Lower leg skin (tissue), 3 donors: Measurements from ENCODE around the gene ZNF385B.
"Not testable (repeated sequence)": the region's sequence is repeated elsewhere in the genome, so short reads cannot be mapped to it uniquely, and the experiment has no call there.

ENCODE experiments used
- POLR2A ChIP-seq, 2 donors: fragments of 450-650 bp; IDR thresholded peaks; one replicate each; pipeline ENCODE4 v1.6.1; 2016 to 2017; ENCODE audit warnings: antibody characterized with exemption in 2 of 2, mild to moderate bottlenecking in 1 of 2, moderate library complexity in 1 of 2
- TF ChIP-seq, protein P1 (sequence below), 3 donors: fragments of 450-650 bp; IDR thresholded peaks; one replicate each; pipeline ENCODE4 v1.5.1; 2016; ENCODE audit warnings: antibody characterized with exemption in 3 of 3, mild to moderate bottlenecking in 3 of 3, moderate library complexity in 2 of 3

DNA sequence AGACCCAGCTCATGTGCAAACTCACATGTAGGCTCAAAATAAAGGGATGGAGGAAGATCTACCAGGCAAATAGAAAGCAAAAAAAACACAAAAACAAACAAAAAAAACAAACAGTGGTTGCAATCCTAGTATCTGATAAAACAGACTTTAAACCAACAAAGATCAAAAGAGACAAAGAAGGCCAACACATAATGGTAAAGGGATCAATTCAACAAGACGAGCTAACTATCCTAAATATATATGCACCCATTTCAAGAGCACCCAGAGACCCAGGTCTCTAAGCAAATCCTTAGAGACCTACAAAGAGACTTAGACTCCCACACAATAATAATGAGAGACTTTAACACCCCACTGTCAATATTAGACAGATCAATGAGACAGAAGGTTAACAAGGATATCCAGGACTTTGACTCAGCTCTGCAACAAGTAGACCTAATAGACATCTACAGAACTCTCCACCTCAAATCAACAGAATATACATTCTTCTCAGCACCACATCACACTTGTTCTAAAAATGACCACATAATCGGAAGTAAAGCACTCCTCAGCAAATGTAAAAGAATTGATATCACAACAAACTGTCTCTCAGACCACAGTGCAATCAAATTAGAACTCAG lies 229.5 kb downstream of the ZNF385B start:
- TF ChIP-seq, protein P1, sequence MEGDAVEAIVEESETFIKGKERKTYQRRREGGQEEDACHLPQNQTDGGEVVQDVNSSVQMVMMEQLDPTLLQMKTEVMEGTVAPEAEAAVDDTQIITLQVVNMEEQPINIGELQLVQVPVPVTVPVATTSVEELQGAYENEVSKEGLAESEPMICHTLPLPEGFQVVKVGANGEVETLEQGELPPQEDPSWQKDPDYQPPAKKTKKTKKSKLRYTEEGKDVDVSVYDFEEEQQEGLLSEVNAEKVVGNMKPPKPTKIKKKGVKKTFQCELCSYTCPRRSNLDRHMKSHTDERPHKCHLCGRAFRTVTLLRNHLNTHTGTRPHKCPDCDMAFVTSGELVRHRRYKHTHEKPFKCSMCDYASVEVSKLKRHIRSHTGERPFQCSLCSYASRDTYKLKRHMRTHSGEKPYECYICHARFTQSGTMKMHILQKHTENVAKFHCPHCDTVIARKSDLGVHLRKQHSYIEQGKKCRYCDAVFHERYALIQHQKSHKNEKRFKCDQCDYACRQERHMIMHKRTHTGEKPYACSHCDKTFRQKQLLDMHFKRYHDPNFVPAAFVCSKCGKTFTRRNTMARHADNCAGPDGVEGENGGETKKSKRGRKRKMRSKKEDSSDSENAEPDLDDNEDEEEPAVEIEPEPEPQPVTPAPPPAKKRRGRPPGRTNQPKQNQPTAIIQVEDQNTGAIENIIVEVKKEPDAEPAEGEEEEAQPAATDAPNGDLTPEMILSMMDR (IDR thresholded peaks at IDR 0.05), result not testable (repeated sequence)
- TF ChIP-seq POLR2A (IDR thresholded peaks at IDR 0.05), result not testable (repeated sequence)
